Astrocyte (in vitro differentiated cells and primary cell): Measurements from ENCODE around the gene ZNF516. TPM values are rescaled to one million over a fixed set of nuclear protein-coding genes. Genes with fewer than 3 reads are reported as not detected.

Source experiments
- DNase-seq: peaks from one replicate; pipeline ENCODE4 v3.0.0-alpha.2; 2010; ENCODE audit warnings: low read depth
- FAIRE-seq: peaks from 2 replicates; lab custom pipeline; 2011; peaks lifted over from hg19 to GRCh38; lab: Jason Lieb, UNC
- H2AFZ ChIP-seq: 2 replicates; pipeline ENCODE4 v1.6.0; 2012; ENCODE audit warnings: low read depth, low read length, inconsistent platforms
- H3K27ac ChIP-seq: 2 replicates; pipeline ENCODE4 v1.5.1; 2011; ENCODE audit warnings: low read depth, low read length, inconsistent platforms
- H3K27me3 ChIP-seq: 2 replicates; pipeline ENCODE4 v1.6.0; 2011; ENCODE audit warnings: low read length, inconsistent platforms; ENCODE audit not compliant: insufficient read depth
- H3K36me3 ChIP-seq: 2 replicates; pipeline ENCODE4 v1.5.1; 2011; ENCODE audit warnings: low read length, inconsistent platforms; ENCODE audit not compliant: insufficient read depth
- H3K4me1 ChIP-seq: 2 replicates; pipeline ENCODE4 v1.5.1; 2011; ENCODE audit warnings: low read length, inconsistent platforms; ENCODE audit not compliant: insufficient read depth
- H3K4me2 ChIP-seq: 2 replicates; pipeline ENCODE4 v1.6.0; 2012; ENCODE audit warnings: low read length, inconsistent platforms
- H3K4me3 ChIP-seq: 2 replicates; pipeline ENCODE4 v1.5.1; 2011; ENCODE audit warnings: low read depth, mild to moderate bottlenecking, low read length, inconsistent platforms; ENCODE audit not compliant: insufficient read depth
- H3K79me2 ChIP-seq: 2 replicates; pipeline ENCODE4 v1.6.0; 2012; ENCODE audit warnings: mild to moderate bottlenecking, low read length, inconsistent platforms; ENCODE audit not compliant: insufficient read depth
- H3K9ac ChIP-seq: 2 replicates; pipeline ENCODE4 v1.6.0; 2012; ENCODE audit warnings: mild to moderate bottlenecking, low read length, inconsistent platforms
- H3K9me3 ChIP-seq: 2 replicates; pipeline ENCODE4 v1.5.1; 2012; ENCODE audit warnings: low read depth, mild to moderate bottlenecking, low read length, inconsistent platforms; ENCODE audit not compliant: insufficient read depth
- H4K20me1 ChIP-seq: 2 replicates; pipeline ENCODE4 v1.6.0; 2012; ENCODE audit warnings: low read length, inconsistent platforms; ENCODE audit not compliant: insufficient read depth
- H3K27ac Mint-ChIP-seq: one replicate; pipeline ENCODE4 v1.8.0; 2021; ENCODE audit warnings: mild to moderate bottlenecking, mixed read lengths; ENCODE audit not compliant: unreplicated experiment
- H3K27me3 Mint-ChIP-seq: one replicate; pipeline ENCODE4 v1.8.0; 2021; ENCODE audit warnings: low read depth, mixed read lengths; ENCODE audit not compliant: unreplicated experiment
- H3K36me3 Mint-ChIP-seq: one replicate; pipeline ENCODE4 v1.8.0; 2021; ENCODE audit warnings: low read depth, mixed read lengths; ENCODE audit not compliant: unreplicated experiment
- H3K4me1 Mint-ChIP-seq: one replicate; pipeline ENCODE4 v1.8.0; 2021; ENCODE audit warnings: low read depth, mixed read lengths; ENCODE audit not compliant: unreplicated experiment
- H3K4me3 Mint-ChIP-seq: one replicate; pipeline ENCODE4 v1.8.0; 2021; ENCODE audit warnings: mild to moderate bottlenecking, moderate library complexity, mixed read lengths; ENCODE audit not compliant: unreplicated experiment
- H3K9me3 Mint-ChIP-seq: one replicate; pipeline ENCODE4 v1.8.0; 2021; ENCODE audit warnings: mild to moderate bottlenecking, mixed read lengths; ENCODE audit not compliant: unreplicated experiment
- CTCF ChIP-seq: IDR thresholded peaks from 2 replicates; pipeline ENCODE4 v1.5.1; 2011; ENCODE audit warnings: low read depth, mild to moderate bottlenecking, inconsistent platforms, low read length, moderate library complexity; ENCODE audit not compliant: insufficient read depth
- EZH2 ChIP-seq: IDR thresholded peaks from 2 replicates; pipeline ENCODE4 v1.6.1; 2012; ENCODE audit warnings: mild to moderate bottlenecking, low read length, inconsistent platforms; ENCODE audit not compliant: insufficient read depth
- total RNA-seq: library from RNA; stranded (reverse); gene quantifications from 2 replicates; pipeline ENCODE4 v1.2.1, GENCODE V29; 2021

Gene ZNF516
- total RNA-seq, 1 donor from 2014 or later = 59.8 TPM

- H3K4me3 Mint-ChIP-seq = no peak overlapping the region
- H3K36me3 Mint-ChIP-seq = peaks cover 34% of the 10 kb centered on the region
- FAIRE-seq (no peak), DNase-seq (no peak)
- Histone ChIP-seq H3K9ac (no peak overlapping the region), H3K27ac (no peak overlapping the region), H3K4me3 (no peak overlapping the region), H3K36me3 (peaks cover 7% of the 10 kb centered on the region), H3K4me1 (no peaks in the 10 kb centered on the region), H3K4me2 (no peak overlapping the region), H3K79me2 (peaks cover 97% of the 10 kb centered on the region), H3K9me3 (no peaks in the 10 kb centered on the region), H2AFZ (no peak overlapping the region), H4K20me1 (peaks cover 81% of the 10 kb centered on the region), H3K27me3 (no peaks in the 10 kb centered on the region)
- H3K27ac Mint-ChIP-seq = no peak overlapping the region
- no peaks in the 10 kb centered on the region for H3K27me3 Mint-ChIP-seq
- H3K4me1 Mint-ChIP-seq = no peaks in the 10 kb centered on the region
- TF ChIP-seq CTCF (no peak), EZH2 (no peak)
- no peaks in the 10 kb centered on the region for H3K9me3 Mint-ChIP-seq
Observed at GRCh38 chr18:76436342-76436741, 58.7 kb downstream of the ZNF516 start.

GRCh38 chr18:76435316-76435989, 59.6 kb downstream of the ZNF516 start:
- DNase-seq (no peak), FAIRE-seq (no peak)
- Mint-ChIP-seq H3K9me3 (peaks cover 2% of the 10 kb centered on the region), H3K36me3 (peaks cover 32% of the 10 kb centered on the region), H3K4me3 (no peak overlapping the region), H3K27ac (no peak overlapping the region), H3K27me3 (no peaks in the 10 kb centered on the region), H3K4me1 (no peaks in the 10 kb centered on the region)
- no peak overlapping the region for H3K9ac ChIP-seq
- no peaks in the 10 kb centered on the region for H3K27me3 ChIP-seq
- no peak overlapping the region for H3K4me3 ChIP-seq
- peaks cover 7% of the 10 kb centered on the region for H3K36me3 ChIP-seq
- no peaks in the 10 kb centered on the region for H3K9me3 ChIP-seq
- peaks cover 94% of the 10 kb centered on the region for H3K79me2 ChIP-seq
- no peak overlapping the region for H3K4me2 ChIP-seq
- H3K27ac ChIP-seq = no peak overlapping the region
- H2AFZ ChIP-seq = no peak overlapping the region
- TF ChIP-seq EZH2 = no peak
- peaks cover 88% of the 10 kb centered on the region for H4K20me1 ChIP-seq
- H3K4me1 ChIP-seq = no peaks in the 10 kb centered on the region

DNA sequence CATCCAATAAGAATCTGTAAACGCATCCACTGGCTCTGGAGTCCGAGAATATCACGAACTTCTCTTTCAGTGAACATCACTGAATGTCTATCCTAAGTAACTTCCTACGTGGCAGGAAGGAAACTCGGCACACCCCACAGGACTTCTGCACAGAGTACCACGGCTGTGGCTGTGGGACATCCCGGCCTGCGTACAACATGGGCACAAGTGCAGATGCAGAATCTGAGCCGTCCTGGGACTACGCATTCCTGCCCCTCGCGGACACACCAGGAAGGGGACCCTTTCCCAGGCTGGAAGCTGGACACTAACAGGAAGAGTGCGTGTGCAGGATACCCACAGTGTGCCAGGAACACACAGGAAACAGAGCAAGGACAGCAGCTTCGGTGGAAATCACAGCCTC, 60.6 kb downstream of the ZNF516 start:
- peaks cover 94% of the 10 kb centered on the region for H4K20me1 ChIP-seq
- H3K4me1 ChIP-seq = no peaks in the 10 kb centered on the region
- H3K4me1 Mint-ChIP-seq = peaks cover 7% of the 10 kb centered on the region
- H3K27ac ChIP-seq = no peak overlapping the region
- H3K27ac Mint-ChIP-seq = no peak overlapping the region
- no peak for FAIRE-seq
- no peak for TF ChIP-seq CTCF
- no peak for TF ChIP-seq EZH2
- no peak for DNase-seq
- H3K9ac ChIP-seq = no peak overlapping the region
- H3K36me3 ChIP-seq = no peaks in the 10 kb centered on the region
- H3K4me2 ChIP-seq = no peak overlapping the region
- H2AFZ ChIP-seq = no peak overlapping the region
- no peaks in the 10 kb centered on the region for H3K27me3 ChIP-seq
- no peak overlapping the region for H3K4me3 ChIP-seq
- H3K9me3 ChIP-seq = no peaks in the 10 kb centered on the region
- H3K27me3 Mint-ChIP-seq = no peaks in the 10 kb centered on the region
- H3K79me2 ChIP-seq = peaks cover 95% of the 10 kb centered on the region
- no peak overlapping the region for H3K4me3 Mint-ChIP-seq
- H3K36me3 Mint-ChIP-seq = peaks cover 32% of the 10 kb centered on the region
- peaks cover 2% of the 10 kb centered on the region for H3K9me3 Mint-ChIP-seq
